GM18951 (cell line): Measurements from ENCODE around the gene SPINK14.

Experiments
- POLR2A ChIP-seq: IDR thresholded peaks from 4 replicates; pipeline ENCODE4 v1.6.1; 2011; ENCODE audit warnings: mild to moderate bottlenecking; ENCODE audit not compliant: insufficient read length, insufficient read depth; ENCODE audit errors: extremely low read depth
- in situ Hi-C: fragments of 300-500 bp; cut with MboI; formaldehyde crosslinking; loops from one replicate; pipeline ENCODE4 v1.12.0; 2022; ENCODE audit warnings: low sequenced_read_pairs, mixed read lengths, inconsistent platforms; ENCODE audit not compliant: unreplicated experiment

SPINK14 gene

GRCh38 chr5:148206620-148207019, 38.3 kb downstream of the SPINK14 start:
- in situ Hi-C loops: no loop called here
- TF ChIP-seq POLR2A: no peak

- TF ChIP-seq POLR2A: no peak
- in situ Hi-C loops: no loop called here
Observed at GRCh38 chr5:148208226-148208625, 39.9 kb downstream of the SPINK14 start.

- in situ Hi-C loops: no loop called here
- no peak for TF ChIP-seq POLR2A
Observed at GRCh38 chr5:148209151-148209770, 40.9 kb downstream of the SPINK14 start.

- in situ Hi-C loops: no loop called here
- no peak for TF ChIP-seq POLR2A
Observed at GRCh38 chr5:148214665-148215185, 46.4 kb downstream of the SPINK14 start.

- in situ Hi-C loops: no loop called here
Observed at GRCh38 chr5:148221508-148221907, 53.2 kb downstream of the SPINK14 start.

GRCh38 chr5:148224117-148224742, 55.9 kb downstream of the SPINK14 start:
- TF ChIP-seq POLR2A: no peak
- in situ Hi-C loops: no loop called here

More at GRCh38 chr5:148221508-148221907, 53.2 kb downstream of the SPINK14 start:
- TF ChIP-seq POLR2A: no peak
